ENCODE results near the gene MFN2. TPM values are rescaled to one million over a fixed set of nuclear protein-coding genes. Genes with fewer than 3 reads are reported as not detected.

Gene MFN2
- total RNA-seq, 1 experiment from 2014 or later: 104 TPM

- Histone ChIP-seq H3K4me3 (ENCODE audit: low read depth in 2 of 2, low read length in 2 of 2) (no peak overlapping the region), H3K27me3 (ENCODE audit: control insufficient read depth, insufficient read depth, low read length) (no peaks in the 10 kb centered on the region), H3K9me3 (ENCODE audit: control insufficient read depth, insufficient read depth, low read depth, low read length) (no peaks in the 10 kb centered on the region), H3K4me1 (ENCODE audit: control insufficient read depth, insufficient read depth, low read length) (no peaks in the 10 kb centered on the region), H3K36me3 (ENCODE audit: control insufficient read depth, insufficient read depth, low read length) (no peaks in the 10 kb centered on the region), H3K27ac (ENCODE audit: low read length) (no peak overlapping the region)
- no peak for ATAC-seq
- TF ChIP-seq SIN3A (IDR thresholded peaks at IDR 0.05; ENCODE audit: borderline replicate concordance, insufficient read depth, low read depth, low read length) (no peak), POLR2AphosphoS5 (IDR thresholded peaks at IDR 0.05; ENCODE audit: low read depth, low read length) (no peak), TCF7L2 (IDR thresholded peaks at IDR 0.05; ENCODE audit: low read depth, low read length) (no peak)
- TF ChIP-seq, protein P1, sequence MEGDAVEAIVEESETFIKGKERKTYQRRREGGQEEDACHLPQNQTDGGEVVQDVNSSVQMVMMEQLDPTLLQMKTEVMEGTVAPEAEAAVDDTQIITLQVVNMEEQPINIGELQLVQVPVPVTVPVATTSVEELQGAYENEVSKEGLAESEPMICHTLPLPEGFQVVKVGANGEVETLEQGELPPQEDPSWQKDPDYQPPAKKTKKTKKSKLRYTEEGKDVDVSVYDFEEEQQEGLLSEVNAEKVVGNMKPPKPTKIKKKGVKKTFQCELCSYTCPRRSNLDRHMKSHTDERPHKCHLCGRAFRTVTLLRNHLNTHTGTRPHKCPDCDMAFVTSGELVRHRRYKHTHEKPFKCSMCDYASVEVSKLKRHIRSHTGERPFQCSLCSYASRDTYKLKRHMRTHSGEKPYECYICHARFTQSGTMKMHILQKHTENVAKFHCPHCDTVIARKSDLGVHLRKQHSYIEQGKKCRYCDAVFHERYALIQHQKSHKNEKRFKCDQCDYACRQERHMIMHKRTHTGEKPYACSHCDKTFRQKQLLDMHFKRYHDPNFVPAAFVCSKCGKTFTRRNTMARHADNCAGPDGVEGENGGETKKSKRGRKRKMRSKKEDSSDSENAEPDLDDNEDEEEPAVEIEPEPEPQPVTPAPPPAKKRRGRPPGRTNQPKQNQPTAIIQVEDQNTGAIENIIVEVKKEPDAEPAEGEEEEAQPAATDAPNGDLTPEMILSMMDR (IDR thresholded peaks at IDR 0.05): no peak
- TF ChIP-seq, protein P2, sequence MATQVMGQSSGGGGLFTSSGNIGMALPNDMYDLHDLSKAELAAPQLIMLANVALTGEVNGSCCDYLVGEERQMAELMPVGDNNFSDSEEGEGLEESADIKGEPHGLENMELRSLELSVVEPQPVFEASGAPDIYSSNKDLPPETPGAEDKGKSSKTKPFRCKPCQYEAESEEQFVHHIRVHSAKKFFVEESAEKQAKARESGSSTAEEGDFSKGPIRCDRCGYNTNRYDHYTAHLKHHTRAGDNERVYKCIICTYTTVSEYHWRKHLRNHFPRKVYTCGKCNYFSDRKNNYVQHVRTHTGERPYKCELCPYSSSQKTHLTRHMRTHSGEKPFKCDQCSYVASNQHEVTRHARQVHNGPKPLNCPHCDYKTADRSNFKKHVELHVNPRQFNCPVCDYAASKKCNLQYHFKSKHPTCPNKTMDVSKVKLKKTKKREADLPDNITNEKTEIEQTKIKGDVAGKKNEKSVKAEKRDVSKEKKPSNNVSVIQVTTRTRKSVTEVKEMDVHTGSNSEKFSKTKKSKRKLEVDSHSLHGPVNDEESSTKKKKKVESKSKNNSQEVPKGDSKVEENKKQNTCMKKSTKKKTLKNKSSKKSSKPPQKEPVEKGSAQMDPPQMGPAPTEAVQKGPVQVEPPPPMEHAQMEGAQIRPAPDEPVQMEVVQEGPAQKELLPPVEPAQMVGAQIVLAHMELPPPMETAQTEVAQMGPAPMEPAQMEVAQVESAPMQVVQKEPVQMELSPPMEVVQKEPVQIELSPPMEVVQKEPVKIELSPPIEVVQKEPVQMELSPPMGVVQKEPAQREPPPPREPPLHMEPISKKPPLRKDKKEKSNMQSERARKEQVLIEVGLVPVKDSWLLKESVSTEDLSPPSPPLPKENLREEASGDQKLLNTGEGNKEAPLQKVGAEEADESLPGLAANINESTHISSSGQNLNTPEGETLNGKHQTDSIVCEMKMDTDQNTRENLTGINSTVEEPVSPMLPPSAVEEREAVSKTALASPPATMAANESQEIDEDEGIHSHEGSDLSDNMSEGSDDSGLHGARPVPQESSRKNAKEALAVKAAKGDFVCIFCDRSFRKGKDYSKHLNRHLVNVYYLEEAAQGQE (IDR thresholded peaks at IDR 0.05; ENCODE audit: insufficient read depth in 1 of 2, low read depth in 2 of 2, low read length in 1 of 2): no peak
- DNase-seq (ENCODE audit: low read depth, low spot score): no peak
- in situ Hi-C loops (cut with HindIII; ENCODE audit: low pct_unique_long_range_greater_than_20kb, low sequenced_read_pairs): no loop called here
- intact Hi-C loops (cut with micrococcal nuclease; ENCODE audit: unreplicated experiment): no loop called here
- BruUV-seq (replicated peaks): no TSS peak
- POLR2A ChIA-PET: no interaction called here
- CTCF ChIA-PET: no interaction called here
Measured at GRCh38 chr1:11951901-11952300, 28.3 kb upstream of the MFN2 start.

DNA sequence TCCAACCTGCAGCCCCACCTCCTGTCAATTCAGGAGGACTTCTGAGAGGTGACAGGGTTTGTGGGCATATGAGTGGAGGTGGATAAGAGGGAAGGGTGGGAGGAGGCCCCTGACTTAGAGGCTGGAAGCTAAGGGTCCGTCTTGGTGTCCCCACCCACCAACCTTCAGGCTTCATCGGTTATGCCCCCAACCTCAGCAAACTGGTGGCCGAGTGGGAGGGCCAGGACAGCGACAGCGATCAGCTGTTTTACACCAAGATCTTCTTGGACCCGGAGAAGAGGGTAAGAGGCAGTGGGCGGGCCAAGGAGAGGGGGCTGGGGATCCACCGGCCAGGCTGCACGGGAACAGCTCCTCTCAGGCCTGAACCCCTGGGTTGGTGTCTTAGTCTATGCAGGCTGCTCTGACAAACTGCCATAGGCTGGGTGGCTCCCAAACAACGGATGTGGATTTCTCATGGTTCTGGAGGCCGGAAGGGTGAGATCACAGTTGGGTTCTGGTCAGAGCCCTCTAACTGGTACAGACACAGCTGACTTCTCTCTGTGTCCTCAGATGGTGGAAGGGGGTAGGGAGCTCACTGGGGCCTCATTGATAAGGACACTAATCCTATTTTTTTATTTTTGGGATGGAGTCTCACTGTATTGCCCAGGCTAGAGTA lies 27.7 kb upstream of the MFN2 start:
- in situ Hi-C loops (cut with HindIII; ENCODE audit: low pct_unique_long_range_greater_than_20kb, low sequenced_read_pairs): no loop called here

More for the DNA sequence above, 27.7 kb upstream of the MFN2 start:
- H3K4me3 ChIP-seq (ENCODE audit: low read depth in 2 of 2, low read length in 2 of 2): no peak overlapping the region
- TF ChIP-seq, protein P1 (IDR thresholded peaks at IDR 0.05): no peak
- ATAC-seq: 0 out of 2 replicates have a peak, but pooled peaks have one; percentile 19
- H3K36me3 ChIP-seq (ENCODE audit: control insufficient read depth, insufficient read depth, low read length): no peaks in the 10 kb centered on the region; the same call in 1 of the 2 replicates
- intact Hi-C loops (cut with micrococcal nuclease; ENCODE audit: unreplicated experiment): no loop called here
- no peak for DNase-seq (ENCODE audit: low read depth, low spot score)
- POLR2A ChIA-PET: interaction anchor here (0.6 kb wide), 1 partner anchor 43 kb away, joined by 3 read pairs; no protein-coding TSS in a partner anchor
- BruUV-seq (replicated peaks): no TSS peak
- H3K9me3 ChIP-seq (ENCODE audit: control insufficient read depth, insufficient read depth, low read depth, low read length): no peaks in the 10 kb centered on the region
- H3K4me1 ChIP-seq (ENCODE audit: control insufficient read depth, insufficient read depth, low read length): no peaks in the 10 kb centered on the region
- no peaks in the 10 kb centered on the region for H3K27me3 ChIP-seq (ENCODE audit: control insufficient read depth, insufficient read depth, low read length)
- no peak overlapping the region for H3K27ac ChIP-seq (ENCODE audit: low read length)
- CTCF ChIA-PET: no interaction called here
